ENCODE results near the gene KCNN3. TPM values are rescaled to one million over a fixed set of nuclear protein-coding genes. Genes with fewer than 3 reads are reported as not detected.

The KCNN3 gene
- total RNA-seq, 5 donors from 2014 or later (not counting 1 experiment from before 2014, with no cell fraction given): 0.03 to 0.23 (median 0.18) TPM

GRCh38 chr1:154857441-154858215 is 12.5 kb downstream of the KCNN3 start:
- no peaks in the 10 kb centered on the region for H3K36me3 Mint-ChIP-seq
- H3K4me3 ChIP-seq (ENCODE audit: control insufficient read depth in 1 of 2, extremely low read depth in 1 of 2, low read length in 1 of 2): no peak overlapping the region
- H3K9me3 Mint-ChIP-seq: no peaks in the 10 kb centered on the region
- ChIA-PET CTCF (interaction anchor here in 1 of 2 donors (0.7 kb wide), 1 partner anchor 60 kb away, joined by 3 read pairs; no protein-coding TSS in a partner anchor), POLR2A (no interaction called here)
- DNase-seq (no peak), ATAC-seq (replicated peaks in 1 of 4) (no peak)
- no peak overlapping the region for H3K27ac ChIP-seq (ENCODE audit: low read length)
- no peaks in the 10 kb centered on the region for H3K9me3 ChIP-seq
- H3K4me1 ChIP-seq (ENCODE audit: control insufficient read depth in 1 of 2, extremely low read depth in 1 of 2, insufficient read depth in 2 of 2, low read length in 2 of 2): no peaks in the 10 kb centered on the region
- H3K27ac Mint-ChIP-seq: no peak overlapping the region
- no peak overlapping the region for H3K4me3 Mint-ChIP-seq
- 63% methylated on average over 7 of the region's 11 CpGs for WGBS (ENCODE audit: insufficient coverage)
- peaks cover 0 to 40% of the 10 kb centered on the region in 2 experiments for H3K27me3 ChIP-seq (replicated peaks in 1 of 2; ENCODE audit: control insufficient read depth in 2 of 2, extremely low read depth in 1 of 2, insufficient read depth in 2 of 2, low read length in 1 of 2)
- peaks cover 0 to 3% (median 0%) of the 10 kb centered on the region in 3 donors for H3K4me1 Mint-ChIP-seq
- H3K36me3 ChIP-seq (ENCODE audit: control insufficient read depth in 2 of 2, extremely low read depth in 1 of 2, insufficient read depth in 1 of 2, low read length in 1 of 2): no peaks in the 10 kb centered on the region
- peaks cover 3 to 17% of the 10 kb centered on the region in 2 donors for H3K27me3 Mint-ChIP-seq

GRCh38 chr1:154857022-154857421 is 13.1 kb downstream of the KCNN3 start:
- WGBS (ENCODE audit: insufficient coverage): 100% methylated on average over 1 of the region's 6 CpGs
- no peak for DNase-seq
- H3K4me1 ChIP-seq (ENCODE audit: control insufficient read depth in 1 of 2, extremely low read depth in 1 of 2, insufficient read depth in 2 of 2, low read length in 2 of 2): no peaks in the 10 kb centered on the region
- no peaks in the 10 kb centered on the region for H3K36me3 ChIP-seq (ENCODE audit: control insufficient read depth in 2 of 2, extremely low read depth in 1 of 2, insufficient read depth in 1 of 2, low read length in 1 of 2)
- H3K4me3 ChIP-seq (ENCODE audit: control insufficient read depth in 1 of 2, extremely low read depth in 1 of 2, low read length in 1 of 2): no peak overlapping the region
- no peaks in the 10 kb centered on the region for H3K36me3 Mint-ChIP-seq
- H3K9me3 ChIP-seq: no peaks in the 10 kb centered on the region
- peaks cover 3 to 17% of the 10 kb centered on the region in 2 donors for H3K27me3 Mint-ChIP-seq
- no peak overlapping the region for H3K4me3 Mint-ChIP-seq
- no peak overlapping the region for H3K27ac Mint-ChIP-seq
- no peak overlapping the region for H3K27ac ChIP-seq (ENCODE audit: low read length)
- H3K9me3 Mint-ChIP-seq: no peaks in the 10 kb centered on the region
- H3K4me1 Mint-ChIP-seq: peaks cover 0 to 3% (median 0%) of the 10 kb centered on the region in 3 donors
- ChIA-PET CTCF (no interaction called here), POLR2A (no interaction called here)
- peaks cover 0 to 33% of the 10 kb centered on the region in 2 experiments for H3K27me3 ChIP-seq (replicated peaks in 1 of 2; ENCODE audit: control insufficient read depth in 2 of 2, extremely low read depth in 1 of 2, insufficient read depth in 2 of 2, low read length in 1 of 2)
- no peak for ATAC-seq (replicated peaks in 1 of 4)

- H3K9me3 Mint-ChIP-seq: no peaks in the 10 kb centered on the region
- Histone ChIP-seq H3K4me3 (ENCODE audit: control insufficient read depth in 1 of 2, extremely low read depth in 1 of 2, low read length in 1 of 2) (no peak overlapping the region), H3K36me3 (ENCODE audit: control insufficient read depth in 2 of 2, extremely low read depth in 1 of 2, insufficient read depth in 1 of 2, low read length in 1 of 2) (no peaks in the 10 kb centered on the region), H3K9me3 (no peaks in the 10 kb centered on the region), H3K27me3 (replicated peaks in 1 of 2; ENCODE audit: control insufficient read depth in 2 of 2, extremely low read depth in 1 of 2, insufficient read depth in 2 of 2, low read length in 1 of 2) (peaks cover 0 to 36% of the 10 kb centered on the region in 2 experiments), H3K27ac (ENCODE audit: low read length) (no peak overlapping the region), H3K4me1 (ENCODE audit: control insufficient read depth in 1 of 2, extremely low read depth in 1 of 2, insufficient read depth in 2 of 2, low read length in 2 of 2) (no peaks in the 10 kb centered on the region)
- no peaks in the 10 kb centered on the region for H3K36me3 Mint-ChIP-seq
- peaks cover 0 to 3% (median 0%) of the 10 kb centered on the region in 3 donors for H3K4me1 Mint-ChIP-seq
- H3K27me3 Mint-ChIP-seq: peaks cover 3 to 14% of the 10 kb centered on the region in 2 donors
- no peak overlapping the region for H3K27ac Mint-ChIP-seq
- POLR2A ChIA-PET: no interaction called here
- ATAC-seq (replicated peaks in 1 of 4) (no peak), DNase-seq (no peak)
- CTCF ChIA-PET: no interaction called here
- WGBS (ENCODE audit: insufficient coverage): 100% methylated on average over 1 of the region's 3 CpGs
- H3K4me3 Mint-ChIP-seq: no peak overlapping the region
These were observed 13.5 kb downstream of the KCNN3 start for GRCh38 chr1:154856544-154856943.

GRCh38 chr1:154856049-154856448 is 14.0 kb downstream of the KCNN3 start:
- Mint-ChIP-seq H3K4me3 (no peak overlapping the region), H3K27ac (no peak overlapping the region), H3K36me3 (no peaks in the 10 kb centered on the region), H3K27me3 (peaks cover 0 to 9% of the 10 kb centered on the region in 2 donors), H3K9me3 (no peaks in the 10 kb centered on the region), H3K4me1 (peaks cover 0 to 3% (median 0%) of the 10 kb centered on the region in 3 donors)
- DNase-seq (no peak), ATAC-seq (replicated peaks in 1 of 4) (no peak)
- peaks cover 0 to 32% of the 10 kb centered on the region in 2 experiments for H3K27me3 ChIP-seq (replicated peaks in 1 of 2; ENCODE audit: control insufficient read depth in 2 of 2, extremely low read depth in 1 of 2, insufficient read depth in 2 of 2, low read length in 1 of 2)
- no peaks in the 10 kb centered on the region for H3K9me3 ChIP-seq
- H3K27ac ChIP-seq (ENCODE audit: low read length): no peak overlapping the region
- ChIA-PET POLR2A (no interaction called here), CTCF (no interaction called here)
- no peaks in the 10 kb centered on the region for H3K4me1 ChIP-seq (ENCODE audit: control insufficient read depth in 1 of 2, extremely low read depth in 1 of 2, insufficient read depth in 2 of 2, low read length in 2 of 2)
- 93% methylated on average over 5 of the region's 10 CpGs for WGBS (ENCODE audit: insufficient coverage)
- H3K36me3 ChIP-seq (ENCODE audit: control insufficient read depth in 2 of 2, extremely low read depth in 1 of 2, insufficient read depth in 1 of 2, low read length in 1 of 2): no peaks in the 10 kb centered on the region
- no peak overlapping the region for H3K4me3 ChIP-seq (ENCODE audit: control insufficient read depth in 1 of 2, extremely low read depth in 1 of 2, low read length in 1 of 2)

GRCh38 chr1:154855186-154855851 is 14.8 kb downstream of the KCNN3 start:
- Mint-ChIP-seq H3K9me3 (no peaks in the 10 kb centered on the region), H3K27ac (no peak overlapping the region), H3K27me3 (peaks cover 0 to 8% of the 10 kb centered on the region in 2 donors), H3K4me1 (peaks cover 0 to 2% (median 0%) of the 10 kb centered on the region in 3 donors), H3K4me3 (no peak overlapping the region), H3K36me3 (no peaks in the 10 kb centered on the region)
- Histone ChIP-seq H3K4me1 (ENCODE audit: control insufficient read depth in 1 of 2, extremely low read depth in 1 of 2, insufficient read depth in 2 of 2, low read length in 2 of 2) (no peaks in the 10 kb centered on the region), H3K27me3 (replicated peaks in 1 of 2; ENCODE audit: control insufficient read depth in 2 of 2, extremely low read depth in 1 of 2, insufficient read depth in 2 of 2, low read length in 1 of 2) (peaks cover 0 to 28% of the 10 kb centered on the region in 2 experiments), H3K9me3 (no peaks in the 10 kb centered on the region), H3K4me3 (ENCODE audit: control insufficient read depth in 1 of 2, extremely low read depth in 1 of 2, low read length in 1 of 2) (no peak overlapping the region), H3K36me3 (ENCODE audit: control insufficient read depth in 2 of 2, extremely low read depth in 1 of 2, insufficient read depth in 1 of 2, low read length in 1 of 2) (no peaks in the 10 kb centered on the region), H3K27ac (ENCODE audit: low read length) (no peak overlapping the region)
- POLR2A ChIA-PET: no interaction called here
- DNase-seq: no peak
- 76% methylated on average over 5 of the region's 6 CpGs for WGBS (ENCODE audit: insufficient coverage)
- ATAC-seq (replicated peaks in 1 of 4): no peak
- CTCF ChIA-PET: no interaction called here

GRCh38 chr1:154852845-154853244 is 17.2 kb downstream of the KCNN3 start:
- peaks cover 0 to 4% of the 10 kb centered on the region in 2 donors for H3K27me3 Mint-ChIP-seq
- CTCF ChIA-PET: interaction anchor here in 1 of 2 donors (0.7 kb wide), 1 partner anchor 9 kb away, joined by 6 read pairs; no protein-coding TSS in a partner anchor
- 100% methylated on average over 2 of the region's 3 CpGs for WGBS (ENCODE audit: insufficient coverage)
- DNase-seq (no peak), ATAC-seq (replicated peaks in 1 of 4) (no peak)
- POLR2A ChIA-PET: interaction anchor here in 1 of 2 donors (0.7 kb wide), 1 partner anchor 260 kb away, joined by 3 read pairs; no protein-coding TSS in a partner anchor
- Histone ChIP-seq H3K4me3 (ENCODE audit: control insufficient read depth in 1 of 2, extremely low read depth in 1 of 2, low read length in 1 of 2) (no peak overlapping the region), H3K4me1 (ENCODE audit: control insufficient read depth in 1 of 2, extremely low read depth in 1 of 2, insufficient read depth in 2 of 2, low read length in 2 of 2) (no peaks in the 10 kb centered on the region), H3K9me3 (no peaks in the 10 kb centered on the region), H3K27me3 (replicated peaks in 1 of 2; ENCODE audit: control insufficient read depth in 2 of 2, extremely low read depth in 1 of 2, insufficient read depth in 2 of 2, low read length in 1 of 2) (peaks cover 0 to 13% of the 10 kb centered on the region in 2 experiments), H3K36me3 (ENCODE audit: control insufficient read depth in 2 of 2, extremely low read depth in 1 of 2, insufficient read depth in 1 of 2, low read length in 1 of 2) (no peaks in the 10 kb centered on the region), H3K27ac (ENCODE audit: low read length) (no peak overlapping the region)
- no peak overlapping the region for H3K4me3 Mint-ChIP-seq
- no peaks in the 10 kb centered on the region for H3K9me3 Mint-ChIP-seq
- no peaks in the 10 kb centered on the region for H3K4me1 Mint-ChIP-seq
- H3K36me3 Mint-ChIP-seq: no peaks in the 10 kb centered on the region
- H3K27ac Mint-ChIP-seq: no peak overlapping the region
